H9 (cell line): ENCODE data around the gene KRTAP21-3. TPM values are rescaled to one million over a fixed set of nuclear protein-coding genes. Genes with fewer than 3 reads are reported as not detected.

Source experiments
- DNase-seq: peaks from one replicate; pipeline ENCODE4 v3.0.0-alpha.2; 2017
- H2AFZ ChIP-seq: one replicate; pipeline ENCODE4 v1.6.1; 2013; ENCODE audit warnings: mild to moderate bottlenecking, low read length, control low read depth, moderate library complexity
- H2AK5ac ChIP-seq: 2 replicates; pipeline ENCODE4 v1.6.1; 2013; ENCODE audit warnings: low read length, control low read depth, mixed read lengths; ENCODE audit not compliant: insufficient read length
- H2BK120ac ChIP-seq: one replicate; pipeline ENCODE4 v1.6.1; 2013; ENCODE audit warnings: low read depth, mild to moderate bottlenecking, low read length, control low read depth, inconsistent platforms; ENCODE audit not compliant: poor library complexity, severe bottlenecking
- H2BK12ac ChIP-seq: 2 replicates; pipeline ENCODE4 v1.6.1; 2013; ENCODE audit warnings: low read length, control low read depth, mixed read lengths, low read depth; ENCODE audit not compliant: insufficient read length
- H2BK15ac ChIP-seq: 2 replicates; pipeline ENCODE4 v1.6.1; 2013; ENCODE audit warnings: low read depth, low read length, control low read depth
- H2BK20ac ChIP-seq: one replicate; pipeline ENCODE4 v1.6.1; 2013; ENCODE audit warnings: low read depth, mild to moderate bottlenecking, low read length, control low read depth, inconsistent platforms; ENCODE audit not compliant: poor library complexity, severe bottlenecking
- H2BK5ac ChIP-seq: 2 replicates; pipeline ENCODE4 v1.6.1; 2013; ENCODE audit warnings: low read length, control low read depth, mixed read lengths; ENCODE audit not compliant: insufficient read length
- H3K14ac ChIP-seq: 2 replicates; pipeline ENCODE4 v1.6.1; 2013; ENCODE audit warnings: low read length, control low read depth; ENCODE audit not compliant: insufficient read depth
- H3K18ac ChIP-seq: 2 replicates; pipeline ENCODE4 v1.6.1; 2013; ENCODE audit warnings: low read depth, mild to moderate bottlenecking, mixed read lengths, low read length, control low read depth; ENCODE audit not compliant: insufficient read length
- H3K23ac ChIP-seq: 2 replicates; pipeline ENCODE4 v1.6.1; 2013; ENCODE audit warnings: low read length, control low read depth, mixed read lengths, low read depth; ENCODE audit not compliant: insufficient read length
- H3K23me2 ChIP-seq: 2 replicates; pipeline ENCODE4 v1.6.1; 2013; ENCODE audit warnings: low read depth, mild to moderate bottlenecking, mixed read lengths, low read length, control low read depth; ENCODE audit not compliant: insufficient read length, poor library complexity, severe bottlenecking
- H3K27ac ChIP-seq: 2 replicates; pipeline ENCODE4 v1.5.1; 2013; ENCODE audit warnings: low read length, control low read depth, mixed read lengths, low read depth; ENCODE audit not compliant: insufficient read length
- H3K27me3 ChIP-seq: 2 replicates; pipeline ENCODE4 v1.6.1; 2013; ENCODE audit warnings: low read length, control low read depth, inconsistent platforms; ENCODE audit not compliant: insufficient read depth
- H3K4ac ChIP-seq: 2 replicates; pipeline ENCODE4 v1.6.1; 2013; ENCODE audit warnings: low read depth, mild to moderate bottlenecking, control low read depth, inconsistent platforms, low read length, moderate library complexity
- H3K4me1 ChIP-seq: 2 replicates; pipeline ENCODE4 v1.6.1; 2013; ENCODE audit warnings: low read length, control low read depth, inconsistent platforms; ENCODE audit not compliant: insufficient read depth
- H3K4me2 ChIP-seq: 2 replicates; pipeline ENCODE4 v1.6.1; 2013; ENCODE audit warnings: low read length, control low read depth, mixed read lengths; ENCODE audit not compliant: insufficient read length, insufficient read depth
- H3K56ac ChIP-seq: 2 replicates; pipeline ENCODE4 v1.6.1; 2013; ENCODE audit warnings: low read depth, mild to moderate bottlenecking, mixed read lengths, low read length, control low read depth; ENCODE audit not compliant: insufficient read length
- H3K79me1 ChIP-seq: 2 replicates; pipeline ENCODE4 v1.6.1; 2013; ENCODE audit warnings: low read depth, mild to moderate bottlenecking, moderate library complexity, low read length, control low read depth, inconsistent platforms; ENCODE audit not compliant: insufficient read depth, poor library complexity, severe bottlenecking
- H3K79me2 ChIP-seq: 2 replicates; pipeline ENCODE4 v1.6.1; 2013; ENCODE audit warnings: low read length, control low read depth, inconsistent platforms; ENCODE audit not compliant: insufficient read depth
- H3K9ac ChIP-seq: 2 replicates; pipeline ENCODE4 v1.6.1; 2013; ENCODE audit warnings: low read length, control low read depth, mixed read lengths; ENCODE audit not compliant: insufficient read length; ENCODE audit errors: extremely low read depth
- H3K9me3 ChIP-seq: one replicate; pipeline ENCODE4 v1.6.1; 2013; ENCODE audit warnings: low read depth, low read length, inconsistent platforms; ENCODE audit not compliant: control insufficient read depth
- H3T11ph ChIP-seq: one replicate; pipeline ENCODE4 v1.6.1; 2013; ENCODE audit warnings: mild to moderate bottlenecking, low read length, control low read depth, inconsistent platforms
- H4K20me1 ChIP-seq: one replicate; pipeline ENCODE4 v1.6.1; 2013; ENCODE audit not compliant: control insufficient read depth, insufficient read length, insufficient read depth
- H4K5ac ChIP-seq: 2 replicates; pipeline ENCODE4 v1.6.1; 2013; ENCODE audit warnings: low read depth, mild to moderate bottlenecking, mixed read lengths, low read length, control low read depth; ENCODE audit not compliant: insufficient read length
- H4K8ac ChIP-seq: replicated peaks from 2 replicates; pipeline ENCODE4 v1.6.1; 2013; ENCODE audit warnings: low read length, control low read depth, mixed read lengths, low read depth; ENCODE audit not compliant: insufficient read length
- H4K91ac ChIP-seq: 2 replicates; pipeline ENCODE4 v1.6.1; 2013; ENCODE audit warnings: low read depth, mild to moderate bottlenecking, moderate library complexity, mixed read lengths, low read length, control low read depth; ENCODE audit not compliant: insufficient read length
- H3K27ac Mint-ChIP-seq, 3 experiments: 2 replicates in 2 of 3; 3 replicates in 1 of 3; pipeline ENCODE4 v1.8.0; 2020 to 2021; ENCODE audit warnings: mixed read lengths in 3 of 3, mild to moderate bottlenecking in 1 of 3, moderate library complexity in 1 of 3
- H3K27me3 Mint-ChIP-seq: 2 replicates; pipeline ENCODE4 v1.8.0; 2021; ENCODE audit warnings: low read depth, mild to moderate bottlenecking, moderate library complexity, mixed read lengths
- H3K36me3 Mint-ChIP-seq, 3 experiments: 2 replicates in 2 of 3; 3 replicates in 1 of 3; pipeline ENCODE4 v1.8.0; 2020 to 2021; ENCODE audit warnings: low read depth in 3 of 3, mixed read lengths in 3 of 3; ENCODE audit not compliant: insufficient read depth in 1 of 3
- H3K4me1 Mint-ChIP-seq, 2 experiments: 2 replicates each; pipeline ENCODE4 v1.8.0; 2020; ENCODE audit warnings: mixed read lengths in 2 of 2
- H3K4me3 Mint-ChIP-seq, 2 experiments: 2 replicates in 1 of 2; 3 replicates in 1 of 2; pipeline ENCODE4 v1.8.0; 2020 to 2021; ENCODE audit warnings: mild to moderate bottlenecking in 2 of 2, mixed read lengths in 2 of 2, moderate library complexity in 1 of 2
- H3K9me3 Mint-ChIP-seq, 2 experiments: 2 replicates in 1 of 2; 3 replicates in 1 of 2; pipeline ENCODE4 v1.8.0; 2020; ENCODE audit warnings: mild to moderate bottlenecking in 2 of 2, mixed read lengths in 2 of 2, moderate library complexity in 1 of 2
- WGBS: extraction: QIAGEN DNeasy Blood & Tissue Kit; methylation state at CpG from one replicate; pipeline ENCODE4 v1.1.7; 2013; ENCODE audit warnings: missing lambda C conversion rate, low lambda C conversion rate, mixed read lengths; ENCODE audit not compliant: insufficient read length; ENCODE audit errors: extremely low coverage; 5-methylcytosine and 5-hydroxymethylcytosine counted together
- total RNA-seq: library from RNA; stranded (reverse); gene quantifications from 2 replicates; pipeline ENCODE4 v1.2.1, GENCODE V29; 2021
- TF ChIP-seq, protein P1 (sequence below): fragments of 200-600 bp; sonication (generic); conservative IDR thresholded peaks from 3 replicates; pipeline ENCODE4 v1.8.0; 2021; ENCODE audit warnings: antibody characterized with exemption, mild to moderate bottlenecking

KRTAP21-3 gene
- total RNA-seq, 1 experiment from 2014 or later, result not detected

DNA sequence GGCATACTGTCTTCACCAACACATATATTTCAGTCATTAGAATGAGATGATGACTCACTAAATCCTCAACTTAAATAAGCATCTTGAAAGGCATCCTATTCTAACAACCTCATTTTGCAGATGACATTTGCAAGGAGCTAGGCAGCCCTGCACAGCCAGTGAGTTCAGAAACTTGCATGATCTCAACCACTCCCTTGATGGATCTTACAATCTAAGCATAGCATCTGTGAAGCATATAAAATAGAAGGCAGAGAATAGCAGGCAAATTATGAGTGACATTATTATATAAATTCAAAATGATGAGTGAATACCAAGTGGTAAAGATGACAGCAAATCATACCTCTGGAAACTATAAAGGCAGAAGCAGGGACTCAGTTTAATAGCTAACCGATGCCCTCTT lies 44.3 kb downstream of the KRTAP21-3 start:
- peaks cover 11 to 40% of the 10 kb centered on the region in 2 experiments for H3K9me3 Mint-ChIP-seq
- no peak overlapping the region for H4K8ac ChIP-seq
- no peak overlapping the region for H3K27ac Mint-ChIP-seq
- no peak overlapping the region for H3K4ac ChIP-seq
- H3K79me1 ChIP-seq, result no peaks in the 10 kb centered on the region
- no peak overlapping the region for H2AK5ac ChIP-seq
- DNase-seq, result no peak
- H3K4me2 ChIP-seq, result no peak overlapping the region
- H2BK12ac ChIP-seq, result no peak overlapping the region
- no peak overlapping the region for H2BK15ac ChIP-seq
- H3K18ac ChIP-seq, result no peak overlapping the region
- H3K9me3 ChIP-seq, result no peaks in the 10 kb centered on the region
- H3T11ph ChIP-seq, result no peak overlapping the region
- H3K4me1 Mint-ChIP-seq, result no peaks in the 10 kb centered on the region
- H2BK5ac ChIP-seq, result no peak overlapping the region
- H3K27ac ChIP-seq, result no peak overlapping the region
- H4K91ac ChIP-seq, result no peak overlapping the region
- no peak overlapping the region for H3K4me3 Mint-ChIP-seq
- H3K23ac ChIP-seq, result no peak overlapping the region
- H3K79me2 ChIP-seq, result no peaks in the 10 kb centered on the region
- no peak overlapping the region for H3K56ac ChIP-seq
- H3K23me2 ChIP-seq, result no peaks in the 10 kb centered on the region
- no CpG with 5 or more reads among the region's 1 CpG for WGBS
- peaks cover 4 to 32% (median 16%) of the 10 kb centered on the region in 3 experiments; a peak in 6 of 7 replicates for H3K36me3 Mint-ChIP-seq
- H4K5ac ChIP-seq, result no peak overlapping the region
- no peak overlapping the region for H2AFZ ChIP-seq
- H2BK120ac ChIP-seq, result no peak overlapping the region
- no peaks in the 10 kb centered on the region for H4K20me1 ChIP-seq
- no peak overlapping the region for H3K14ac ChIP-seq
- no peaks in the 10 kb centered on the region for H3K27me3 ChIP-seq
- TF ChIP-seq, protein P1, sequence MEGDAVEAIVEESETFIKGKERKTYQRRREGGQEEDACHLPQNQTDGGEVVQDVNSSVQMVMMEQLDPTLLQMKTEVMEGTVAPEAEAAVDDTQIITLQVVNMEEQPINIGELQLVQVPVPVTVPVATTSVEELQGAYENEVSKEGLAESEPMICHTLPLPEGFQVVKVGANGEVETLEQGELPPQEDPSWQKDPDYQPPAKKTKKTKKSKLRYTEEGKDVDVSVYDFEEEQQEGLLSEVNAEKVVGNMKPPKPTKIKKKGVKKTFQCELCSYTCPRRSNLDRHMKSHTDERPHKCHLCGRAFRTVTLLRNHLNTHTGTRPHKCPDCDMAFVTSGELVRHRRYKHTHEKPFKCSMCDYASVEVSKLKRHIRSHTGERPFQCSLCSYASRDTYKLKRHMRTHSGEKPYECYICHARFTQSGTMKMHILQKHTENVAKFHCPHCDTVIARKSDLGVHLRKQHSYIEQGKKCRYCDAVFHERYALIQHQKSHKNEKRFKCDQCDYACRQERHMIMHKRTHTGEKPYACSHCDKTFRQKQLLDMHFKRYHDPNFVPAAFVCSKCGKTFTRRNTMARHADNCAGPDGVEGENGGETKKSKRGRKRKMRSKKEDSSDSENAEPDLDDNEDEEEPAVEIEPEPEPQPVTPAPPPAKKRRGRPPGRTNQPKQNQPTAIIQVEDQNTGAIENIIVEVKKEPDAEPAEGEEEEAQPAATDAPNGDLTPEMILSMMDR, result no peak
- no peak overlapping the region for H3K9ac ChIP-seq
- no peaks in the 10 kb centered on the region for H3K4me1 ChIP-seq
- no peaks in the 10 kb centered on the region; the same call in 1 of the 2 replicates for H3K27me3 Mint-ChIP-seq
- no peak overlapping the region for H2BK20ac ChIP-seq
